T-helper 1 cell treated with Interleukin-12 subunit alpha and Interleukin-12 subunit beta and Interleukin-4 antibody, amounts not matched to agents 30 ng/mL and 1 ng/mL, for 36 hours (primary cell): Measurements from ENCODE around the gene RPS13. TPM values are rescaled to one million over a fixed set of nuclear protein-coding genes. Genes with fewer than 3 reads are reported as not detected.
"Not testable (repeated sequence)": the region's sequence is repeated elsewhere in the genome, so short reads cannot be mapped to it uniquely, and the experiment has no call there.

ENCODE experiments used
- intact Hi-C: fragments of 100-400 bp; cut with micrococcal nuclease; formaldehyde crosslinking; loops from one replicate; pipeline ENCODE4 v1.15.1; 2024
- total RNA-seq: library from RNA; stranded (reverse); gene quantifications from 2 replicates; pipeline ENCODE4 v1.2.3, GENCODE V29; 2022

The RPS13 gene
- total RNA-seq, result 903 and 931 TPM in 2 replicates

- intact Hi-C loops, result loop anchor here (1.0 to 5.0 kb wide), 15 partner anchors 63 to 1557 kb away; partner anchors contain the start of genes C11orf58, GTF2H1, HPS5 and NUCB2
Observed at GRCh38 chr11:17077520-17078401, at the start of gene RPS13. Gene RPS13, minus strand, starts transcription at chr11:17077667. Its CDS starts 26 bp downstream, at chr11:17077641.

- intact Hi-C loops, result no loop called here
Observed at GRCh38 chr11:17121981-17122380, 44.5 kb upstream of the RPS13 start.

- intact Hi-C loops, result no loop called here
Observed at GRCh38 chr11:17117262-17117661, 39.8 kb upstream of the RPS13 start.

- intact Hi-C loops, result no loop called here
Observed at GRCh38 chr11:17116117-17116516, 38.6 kb upstream of the RPS13 start.

- intact Hi-C loops, result not testable (repeated sequence)
Observed at GRCh38 chr11:17107745-17108144, 30.3 kb upstream of the RPS13 start.

- intact Hi-C loops, result not testable (repeated sequence)
Observed at GRCh38 chr11:17105404-17106040, 28.1 kb upstream of the RPS13 start.

GRCh38 chr11:17102462-17102861, 25.0 kb upstream of the RPS13 start:
- intact Hi-C loops, result no loop called here

GRCh38 chr11:17098658-17099057, 21.2 kb upstream of the RPS13 start:
- intact Hi-C loops, result no loop called here

GRCh38 chr11:17098038-17098437, 20.6 kb upstream of the RPS13 start:
- intact Hi-C loops, result no loop called here

- intact Hi-C loops, result not testable (repeated sequence)
Observed at GRCh38 chr11:17085976-17086375, 8.5 kb upstream of the RPS13 start.

- intact Hi-C loops, result loop anchor here (1.0 to 5.0 kb wide), 15 partner anchors 62 to 1558 kb away; partner anchors contain the start of genes C11orf58, GTF2H1, HPS5 and NUCB2
Observed at GRCh38 chr11:17077240-17077519, 287 bp downstream of the RPS13 start.

GRCh38 chr11:17076517-17077239, 789 bp downstream of the RPS13 start:
- intact Hi-C loops, result loop anchor here (1.0 to 5.0 kb wide), 15 partner anchors 62 to 1558 kb away; partner anchors contain the start of genes C11orf58, GTF2H1, HPS5 and NUCB2

- intact Hi-C loops, result loop anchor here (5.0 kb wide), 4 partner anchors 288 to 1452 kb away; partner anchors contain the start of genes SAAL1, SERGEF and TSG101
Observed at GRCh38 chr11:17075506-17075905, 2.0 kb downstream of the RPS13 start.

- intact Hi-C loops, result no loop called here
Observed at GRCh38 chr11:17073370-17074027, 4.0 kb downstream of the RPS13 start.

- intact Hi-C loops, result no loop called here
Observed at GRCh38 chr11:17067417-17067816, 10.1 kb downstream of the RPS13 start.

GRCh38 chr11:17066691-17067090, 10.8 kb downstream of the RPS13 start:
- intact Hi-C loops, result no loop called here

GRCh38 chr11:17063171-17064002, 14.1 kb downstream of the RPS13 start:
- intact Hi-C loops, result loop anchor here (1.0 kb wide), 3 partner anchors 117 to 243 kb away; no protein-coding TSS in a partner anchor

- intact Hi-C loops, result not testable (repeated sequence)
Observed at GRCh38 chr11:17051146-17051545, 26.3 kb downstream of the RPS13 start.

GRCh38 chr11:17048491-17048890, 29.0 kb downstream of the RPS13 start:
- intact Hi-C loops, result not testable (repeated sequence)

- intact Hi-C loops, result no loop called here
Observed at GRCh38 chr11:17046690-17047089, 30.8 kb downstream of the RPS13 start.
